OCI-M1 (cell line): ENCODE results near the gene LPO.
A peak's percentile ranks its signal among the peaks of the same experiment; 100 is the strongest.

ENCODE experiments used
- DNase-seq: peaks from one replicate; lab custom pipeline; 2025; lab: John Stamatoyannopoulos, UW

The LPO gene

GRCh38 chr17:58262149-58262548 lies 23.8 kb downstream of the LPO start:
- no peak for DNase-seq

GRCh38 chr17:58263773-58264172 lies 25.4 kb downstream of the LPO start:
- DNase-seq = no peak

- DNase-seq = no peak
Measured at GRCh38 chr17:58264407-58265103, 26.2 kb downstream of the LPO start.

- no peak for DNase-seq
Measured at GRCh38 chr17:58265271-58265670, 26.9 kb downstream of the LPO start.

GRCh38 chr17:58265902-58266875 lies 27.8 kb downstream of the LPO start:
- no peak for DNase-seq

- DNase-seq = no peak
Measured at GRCh38 chr17:58267347-58268324, 29.3 kb downstream of the LPO start.

GRCh38 chr17:58268326-58268725 lies 29.9 kb downstream of the LPO start:
- no peak for DNase-seq

- no peak for DNase-seq
Measured at GRCh38 chr17:58268774-58269556, 30.6 kb downstream of the LPO start.

GRCh38 chr17:58269557-58270291 lies 31.3 kb downstream of the LPO start:
- DNase-seq = no peak

GRCh38 chr17:58270476-58271215 lies 32.3 kb downstream of the LPO start:
- no peak for DNase-seq

- no peak for DNase-seq
Measured at GRCh38 chr17:58271216-58271931, 33.0 kb downstream of the LPO start.

- DNase-seq = no peak
Measured at GRCh38 chr17:58272367-58273280, 34.2 kb downstream of the LPO start.

- no peak for DNase-seq
Measured at GRCh38 chr17:58273453-58274104, 35.2 kb downstream of the LPO start.

- no peak for DNase-seq
Measured at GRCh38 chr17:58275417-58275816, 37.0 kb downstream of the LPO start.

- DNase-seq = no peak
Measured at GRCh38 chr17:58276423-58276822, 38.0 kb downstream of the LPO start.

GRCh38 chr17:58277107-58277801 lies 38.9 kb downstream of the LPO start:
- peak; percentile 64 for DNase-seq
